Fibroblast of lung (primary cell): ENCODE measurements around the gene TGIF2. TPM values are rescaled to one million over a fixed set of nuclear protein-coding genes. Genes with fewer than 3 reads are reported as not detected.

Experiments used
- DNase-seq, 2 donors: peaks; one replicate each; pipeline versions ENCODE4 v3.0.0 to v3.0.0-alpha.2; 2010; ENCODE audit warnings: low read depth in 2 of 2
- H2AFZ ChIP-seq: 2 replicates; pipeline ENCODE4 v1.5.1; 2012; ENCODE audit warnings: low read length, control low read depth, inconsistent platforms
- H3K27ac ChIP-seq: 2 replicates; pipeline ENCODE4 v1.5.1; 2011; ENCODE audit warnings: low read length, control low read depth; ENCODE audit not compliant: insufficient read depth
- H3K27me3 ChIP-seq: 2 replicates; pipeline ENCODE4 v1.5.1; 2011; ENCODE audit warnings: mild to moderate bottlenecking, low read length; ENCODE audit not compliant: control insufficient read depth, insufficient read depth
- H3K36me3 ChIP-seq: 2 replicates; pipeline ENCODE4 v1.5.1; 2011; ENCODE audit warnings: low read length; ENCODE audit not compliant: control insufficient read depth, insufficient read depth
- H3K4me1 ChIP-seq: 2 replicates; pipeline ENCODE4 v1.5.1; 2011; ENCODE audit warnings: low read length; ENCODE audit not compliant: control insufficient read depth, insufficient read depth; ENCODE audit errors: extremely low read depth
- H3K4me2 ChIP-seq: 2 replicates; pipeline ENCODE4 v1.5.1; 2011; ENCODE audit warnings: low read length, control low read depth; ENCODE audit not compliant: insufficient read depth; ENCODE audit errors: extremely low read depth
- H3K4me3 ChIP-seq, 4 experiments: fragments of 200-600 bp in 1 of 4; sonication (generic) in 1 of 4; replicated peaks in 1 of 4; 2 replicates each; pipeline ENCODE4 v1.5.1; 2011 to 2016; ENCODE audit warnings: low read length in 4 of 4, low read depth in 3 of 4, mild to moderate bottlenecking in 3 of 4, control low read depth in 2 of 4, inconsistent platforms in 1 of 4, mixed read lengths in 1 of 4; ENCODE audit not compliant: insufficient read depth in 1 of 4; ENCODE audit errors: control extremely low read depth in 1 of 4
- H3K79me2 ChIP-seq: 2 replicates; pipeline ENCODE4 v1.5.1; 2012; ENCODE audit warnings: mild to moderate bottlenecking, low read length, inconsistent platforms; ENCODE audit not compliant: control insufficient read depth, insufficient read depth
- H3K9ac ChIP-seq: 2 replicates; pipeline ENCODE4 v1.5.1; 2011; ENCODE audit warnings: mild to moderate bottlenecking, low read length, control low read depth; ENCODE audit not compliant: insufficient read depth
- H3K9me3 ChIP-seq: 2 replicates; pipeline ENCODE4 v1.5.1; 2012; ENCODE audit warnings: low read depth, low read length; ENCODE audit not compliant: control insufficient read depth, insufficient read depth
- H4K20me1 ChIP-seq: 2 replicates; pipeline ENCODE4 v1.5.1; 2011; ENCODE audit warnings: low read length; ENCODE audit not compliant: control insufficient read depth, insufficient read depth; ENCODE audit errors: extremely low read depth
- CTCF ChIP-seq, 2 donors: IDR thresholded peaks in 1 of 2; conservative IDR thresholded peaks in 1 of 2; 1 replicate in 1 of 2; 2 replicates in 1 of 2; pipeline ENCODE4 v1.5.1; 2011 to 2012; ENCODE audit warnings: low read length in 2 of 2, control low read depth in 1 of 2, inconsistent platforms in 1 of 2, low read depth in 1 of 2, mild to moderate bottlenecking in 1 of 2
- EZH2 ChIP-seq: IDR thresholded peaks from 2 replicates; pipeline ENCODE4 v1.5.1; 2012; ENCODE audit warnings: low read length, control low read depth, mild to moderate bottlenecking; ENCODE audit errors: missing control alignments
- polyA plus RNA-seq, 2 donors: library from polyadenylated mRNA; depleted of rRNA in 1 of 2; stranded (reverse) in 1 of 2; unstranded in 1 of 2; fragments of >200 nt; gene quantifications; 2 replicates each; pipeline ENCODE4 v1.2.1, GENCODE V29; 2011 to 2012; ENCODE audit warnings: missing spikeins in 1 of 2
- total RNA-seq: library from RNA; depleted of rRNA; stranded (reverse); fragments of >200 nt; gene quantifications from 2 replicates; pipeline ENCODE4 v1.2.1, GENCODE V29; 2014

Gene TGIF2
- total and polyA plus RNA-seq, 2 donors (not counting 1 experiment from before 2014, with no cell fraction given) = 3.8 to 9.9 TPM

- peak in 1 of 2 donors; percentile 8 for DNase-seq
- no peaks in the 10 kb centered on the region for H4K20me1 ChIP-seq
Observed at GRCh38 chr20:36585410-36586125, 12.2 kb downstream of the TGIF2 start.

GRCh38 chr20:36587388-36588070 is 14.1 kb downstream of the TGIF2 start:
- H4K20me1 ChIP-seq = no peaks in the 10 kb centered on the region
- DNase-seq = no peak

More at GRCh38 chr20:36585410-36586125, 12.2 kb downstream of the TGIF2 start:
- Histone ChIP-seq H3K4me2 (no peak overlapping the region), H3K4me1 (no peaks in the 10 kb centered on the region), H3K9ac (no peak overlapping the region), H3K79me2 (no peaks in the 10 kb centered on the region), H3K27me3 (no peaks in the 10 kb centered on the region), H3K27ac (no peak overlapping the region), H3K4me3 (no peak overlapping the region), H3K36me3 (no peaks in the 10 kb centered on the region), H2AFZ (no peak overlapping the region), H3K9me3 (no peaks in the 10 kb centered on the region)
- no peak for TF ChIP-seq EZH2
- no peak for TF ChIP-seq CTCF (conservative IDR thresholded peaks at IDR 0.05 in 1 of 2, IDR thresholded peaks at IDR 0.05 in 1 of 2; ENCODE audit: low read depth in 1 of 2, low read length in 2 of 2)

More at GRCh38 chr20:36587388-36588070, 14.1 kb downstream of the TGIF2 start:
- Histone ChIP-seq H3K4me1 (no peaks in the 10 kb centered on the region), H3K27me3 (no peaks in the 10 kb centered on the region), H3K79me2 (no peaks in the 10 kb centered on the region), H3K4me3 (no peak overlapping the region), H3K9ac (no peak overlapping the region), H3K36me3 (no peaks in the 10 kb centered on the region), H3K27ac (no peak overlapping the region), H3K9me3 (no peaks in the 10 kb centered on the region), H2AFZ (no peak overlapping the region), H3K4me2 (no peak overlapping the region)
- TF ChIP-seq EZH2 (no peak), CTCF (conservative IDR thresholded peaks at IDR 0.05 in 1 of 2, IDR thresholded peaks at IDR 0.05 in 1 of 2; ENCODE audit: low read depth in 1 of 2, low read length in 2 of 2) (no peak)
